Stimulated activated naive B cell treated with anti-CD40 and anti-IgM and Interleukin-4, amounts not matched to agents 10 μg/mL and 1 μg/mL and 100 μg/mL, for 72 hours (primary cell): ENCODE measurements around the gene NFE2L2.
A peak's percentile ranks its signal among the peaks of the same experiment; 100 is the strongest.

ENCODE experiments used
- ATAC-seq, 2 donors: fragments of 150-1000 bp; cut with Tn5 transposase; replicated peaks; 2 replicates each; pipeline ENCODE4 v1.10.0; 2021; ENCODE audit warnings: moderate library complexity in 1 of 2
- DNase-seq: peaks from one replicate; pipeline ENCODE4 v3.0.0; 2021
- H3K27ac Mint-ChIP-seq: one replicate; pipeline ENCODE4 v1.8.0; 2022; ENCODE audit warnings: mild to moderate bottlenecking, mixed read lengths
- H3K27me3 Mint-ChIP-seq, 2 donors: one replicate each; pipeline ENCODE4 v1.8.0; 2022; ENCODE audit warnings: mixed read lengths in 2 of 2
- H3K36me3 Mint-ChIP-seq, 2 donors: one replicate each; pipeline ENCODE4 v1.8.0; 2022; ENCODE audit warnings: mixed read lengths in 2 of 2, mild to moderate bottlenecking in 1 of 2
- H3K4me1 Mint-ChIP-seq, 2 donors: one replicate each; pipeline ENCODE4 v1.8.0; 2022; ENCODE audit warnings: mixed read lengths in 2 of 2, mild to moderate bottlenecking in 1 of 2
- H3K4me3 Mint-ChIP-seq, 2 donors: one replicate each; pipeline ENCODE4 v1.8.0; 2022; ENCODE audit warnings: mild to moderate bottlenecking in 2 of 2, mixed read lengths in 2 of 2, moderate library complexity in 1 of 2
- H3K9me3 Mint-ChIP-seq, 2 donors: one replicate each; pipeline ENCODE4 v1.8.0; 2022; ENCODE audit warnings: mixed read lengths in 2 of 2, mild to moderate bottlenecking in 1 of 2

NFE2L2 gene

DNA sequence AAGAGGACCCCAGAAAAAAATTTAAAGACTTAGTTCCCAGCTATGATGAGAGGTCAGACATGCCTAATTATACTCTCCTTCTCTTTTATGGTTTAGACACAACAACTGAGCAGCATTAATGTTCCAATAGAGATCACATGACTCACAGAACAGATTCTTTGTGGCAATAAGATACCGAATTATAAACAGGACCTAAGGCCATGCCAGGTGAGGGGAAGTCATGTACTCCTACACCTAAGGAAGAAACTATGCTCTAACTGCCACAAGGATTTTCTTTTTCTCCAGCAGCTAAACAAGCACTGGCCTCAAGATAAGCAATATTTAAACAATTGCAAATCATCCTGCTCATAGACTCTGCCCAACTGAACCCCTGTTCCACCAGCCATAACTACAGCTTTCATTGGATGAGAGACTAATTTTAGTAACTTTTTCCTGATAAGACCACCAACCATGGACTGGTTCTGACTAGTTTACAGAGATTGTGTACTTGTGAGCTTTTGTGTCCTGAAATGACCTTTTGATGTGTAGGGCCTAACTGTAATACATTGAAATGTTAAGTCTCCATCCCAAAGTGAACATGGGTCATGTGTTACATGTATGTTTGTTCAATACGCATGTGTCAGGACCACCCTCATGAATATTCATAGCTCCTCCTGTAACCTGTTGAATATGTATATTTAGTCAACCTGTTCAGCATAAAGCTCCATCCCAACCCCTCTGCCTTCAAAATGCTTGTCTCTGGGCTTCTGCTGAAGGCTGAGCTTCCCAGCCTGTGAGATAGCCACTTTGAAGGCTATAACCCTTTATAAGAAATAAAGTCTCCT, 21.6 kb upstream of the NFE2L2 start:
- peaks cover 29 to 53% of the 10 kb centered on the region in 2 donors for H3K4me1 Mint-ChIP-seq
- H3K9me3 Mint-ChIP-seq: no peaks in the 10 kb centered on the region
- no peaks in the 10 kb centered on the region for H3K36me3 Mint-ChIP-seq
- ATAC-seq (no peak), DNase-seq (no peak)
- H3K27me3 Mint-ChIP-seq: no peaks in the 10 kb centered on the region
- H3K4me3 Mint-ChIP-seq: no peak overlapping the region
- peak overlapping the region; percentile 44 for H3K27ac Mint-ChIP-seq

DNA sequence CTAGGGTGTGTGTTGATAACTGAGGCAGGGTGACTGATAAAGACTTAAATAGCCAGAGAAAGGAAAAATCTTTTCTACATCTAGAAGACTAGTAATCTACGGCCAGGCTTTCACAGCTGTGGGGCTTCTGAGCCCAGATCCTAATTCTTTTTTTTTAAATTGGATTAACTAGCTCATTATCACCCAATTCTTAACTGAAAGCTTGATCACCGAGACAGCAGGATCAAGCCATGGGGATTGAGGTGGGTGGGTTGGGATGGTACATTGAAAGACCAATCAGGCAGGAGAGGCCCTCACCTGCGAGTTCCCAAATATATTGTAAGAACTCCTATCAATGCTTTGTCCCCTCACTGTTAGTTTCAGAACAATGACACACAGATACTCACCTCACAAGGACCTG, 20.0 kb upstream of the NFE2L2 start:
- H3K36me3 Mint-ChIP-seq: no peaks in the 10 kb centered on the region
- H3K4me1 Mint-ChIP-seq: peaks cover 28 to 52% of the 10 kb centered on the region in 2 donors
- ATAC-seq (no peak), DNase-seq (no peak)
- H3K27me3 Mint-ChIP-seq: no peaks in the 10 kb centered on the region
- H3K27ac Mint-ChIP-seq: no peak overlapping the region
- H3K4me3 Mint-ChIP-seq: no peak overlapping the region
- no peaks in the 10 kb centered on the region for H3K9me3 Mint-ChIP-seq

DNA sequence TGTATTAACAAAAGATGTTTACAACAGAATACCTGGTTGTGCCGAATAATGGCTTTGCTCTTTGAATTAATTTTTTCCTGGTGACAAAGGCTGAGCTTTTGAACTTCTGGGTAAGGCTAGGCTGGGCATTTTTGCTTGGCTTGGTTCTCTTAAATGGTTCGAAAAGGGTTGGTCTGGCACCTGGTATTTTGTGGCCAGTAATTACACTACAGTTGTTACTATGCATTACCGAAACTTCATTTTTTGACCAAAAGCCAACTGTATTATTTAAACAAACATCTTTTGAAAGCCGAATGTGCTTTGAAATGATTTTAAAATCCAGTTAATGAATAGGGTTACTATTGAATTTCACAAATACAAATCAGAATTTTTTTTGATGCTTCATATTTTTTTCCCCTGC, 19.4 kb upstream of the NFE2L2 start:
- no peak for DNase-seq
- H3K36me3 Mint-ChIP-seq: no peaks in the 10 kb centered on the region
- H3K27ac Mint-ChIP-seq: no peak overlapping the region
- H3K27me3 Mint-ChIP-seq: no peaks in the 10 kb centered on the region
- peaks cover 28 to 52% of the 10 kb centered on the region in 2 donors for H3K4me1 Mint-ChIP-seq
- no peaks in the 10 kb centered on the region for H3K9me3 Mint-ChIP-seq
- ATAC-seq: no peak
- H3K4me3 Mint-ChIP-seq: no peak overlapping the region

DNA sequence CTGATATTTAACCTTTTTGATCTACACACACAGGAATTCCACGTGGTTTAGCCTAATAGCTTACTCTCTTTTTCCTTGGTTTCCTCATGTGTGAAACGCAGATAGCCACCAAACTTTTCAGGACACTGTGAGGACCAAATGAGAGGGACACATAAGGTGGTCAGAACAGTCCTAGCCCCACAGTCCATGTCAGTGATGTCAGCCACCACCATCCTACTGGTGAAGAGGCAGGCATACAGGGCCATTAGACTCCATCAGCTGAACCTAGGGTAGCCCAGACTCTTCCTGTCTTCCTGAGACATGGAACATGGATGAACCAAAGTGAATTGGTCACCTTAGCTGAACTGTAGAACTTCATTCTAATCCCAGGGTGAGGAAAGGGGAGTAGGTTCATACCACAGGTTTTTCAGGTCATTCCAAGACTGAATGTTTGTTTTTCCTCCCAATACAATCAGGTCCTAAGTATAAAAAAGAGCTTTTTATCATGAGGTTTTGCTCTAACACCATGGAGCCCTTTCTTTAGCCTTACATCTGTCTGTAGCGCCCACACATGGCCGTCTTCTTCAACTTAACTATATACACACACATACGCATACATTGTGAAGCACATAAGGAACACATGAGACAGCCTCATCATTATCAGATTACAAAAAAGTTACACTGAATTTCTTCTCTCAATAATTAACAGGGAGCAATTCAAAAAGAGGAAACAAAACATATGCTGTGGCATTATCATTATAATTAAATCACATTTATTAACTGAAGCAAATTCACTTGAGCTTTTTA, 18.5 kb upstream of the NFE2L2 start:
- Mint-ChIP-seq H3K4me3 (no peak overlapping the region), H3K4me1 (peaks cover 28 to 52% of the 10 kb centered on the region in 2 donors), H3K27me3 (no peaks in the 10 kb centered on the region), H3K27ac (peak overlapping the region; percentile 5), H3K36me3 (no peaks in the 10 kb centered on the region), H3K9me3 (no peaks in the 10 kb centered on the region)
- ATAC-seq (no peak), DNase-seq (no peak)

DNA sequence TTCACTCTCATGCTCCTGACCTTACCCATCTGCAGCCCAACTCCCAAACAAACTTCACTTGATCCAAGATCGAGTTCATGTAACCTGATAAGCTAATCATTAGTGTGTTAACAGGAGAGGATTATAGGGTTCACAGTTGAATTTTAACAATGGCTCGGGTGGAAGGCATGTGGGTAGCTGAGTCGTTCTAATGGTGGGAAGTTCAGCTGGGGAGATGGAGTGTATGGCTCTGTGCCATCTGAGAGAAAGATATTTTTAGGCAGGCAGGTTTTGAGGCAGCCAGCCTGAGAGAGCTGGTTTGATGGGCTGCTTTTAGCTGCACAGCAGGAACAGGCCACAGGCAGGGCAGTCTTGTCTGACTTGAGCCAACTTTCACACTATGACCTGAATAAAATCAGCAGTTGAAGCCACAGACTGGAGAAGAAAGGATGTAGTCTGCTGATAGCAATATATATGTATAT, 17.7 kb upstream of the NFE2L2 start:
- no peaks in the 10 kb centered on the region for H3K27me3 Mint-ChIP-seq
- peaks cover 28 to 52% of the 10 kb centered on the region in 2 donors for H3K4me1 Mint-ChIP-seq
- DNase-seq (no peak), ATAC-seq (peak in 1 of 2 donors; percentile 5)
- H3K4me3 Mint-ChIP-seq: peak overlapping the region in 1 of 2 donors; percentile 9
- H3K27ac Mint-ChIP-seq: peak overlapping the region; percentile 89
- no peaks in the 10 kb centered on the region for H3K36me3 Mint-ChIP-seq
- no peaks in the 10 kb centered on the region for H3K9me3 Mint-ChIP-seq

DNA sequence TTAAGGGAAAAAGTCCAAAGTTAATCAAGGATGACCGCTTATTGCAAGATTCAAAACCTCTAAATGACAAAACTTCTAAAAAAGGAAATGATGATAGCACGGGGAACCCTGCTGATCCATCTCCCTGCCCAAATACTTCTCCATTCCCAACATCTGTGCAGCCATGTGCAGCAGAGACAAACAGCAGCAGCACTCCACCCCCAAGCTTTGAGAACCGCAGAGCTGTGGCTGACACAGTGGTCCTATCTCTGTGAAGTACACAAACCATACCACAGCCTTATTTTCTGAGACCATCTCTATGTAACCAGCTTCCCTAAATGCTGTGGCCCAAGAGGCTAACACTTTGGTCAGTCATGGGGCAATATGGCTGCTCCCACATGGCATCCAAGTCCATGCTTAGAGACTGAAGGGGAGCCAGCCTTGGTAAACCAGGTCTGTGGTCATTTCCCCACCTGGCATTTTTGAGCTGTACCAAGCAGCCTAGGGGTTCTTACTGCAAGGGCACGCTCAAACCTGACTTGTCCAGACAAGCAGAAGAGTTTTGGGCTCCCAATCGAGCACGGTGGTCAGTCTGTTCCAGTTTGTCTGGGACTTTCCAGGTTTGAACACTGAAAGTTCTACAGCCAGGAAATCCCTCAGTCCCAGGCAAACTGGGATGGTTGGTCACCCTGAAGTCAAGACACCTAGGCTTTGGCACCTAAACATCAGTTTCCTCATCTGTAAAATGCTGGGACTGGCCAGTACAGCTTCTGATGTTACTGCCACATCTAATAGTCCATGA, 17.1 kb upstream of the NFE2L2 start:
- H3K4me3 Mint-ChIP-seq: peak overlapping the region; percentile 6 to 39
- ATAC-seq: peak; percentile 94

DNA sequence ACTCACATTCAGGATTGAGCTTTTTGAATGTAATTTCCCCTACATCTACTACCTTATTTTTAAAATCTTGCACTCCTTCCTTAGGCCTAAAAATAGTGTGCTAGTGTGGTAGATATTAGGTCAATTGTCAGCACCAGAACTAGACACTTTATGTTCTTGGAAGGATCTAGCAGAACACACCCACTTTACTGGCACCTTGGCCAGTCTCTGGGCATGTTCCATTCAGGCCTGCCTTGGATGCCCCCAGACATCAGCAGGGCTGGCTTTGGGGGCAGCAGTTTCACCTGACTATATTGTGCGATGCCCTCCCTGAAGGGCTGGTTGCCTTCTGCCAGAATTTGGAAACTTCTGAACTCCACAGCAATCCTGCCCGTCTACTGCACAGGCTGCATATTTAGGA, 15.3 kb upstream of the NFE2L2 start:
- H3K27ac Mint-ChIP-seq: no peak overlapping the region

More for the DNA sequence above, 17.1 kb upstream of the NFE2L2 start:
- DNase-seq: peak; percentile 63
- Mint-ChIP-seq H3K9me3 (no peaks in the 10 kb centered on the region), H3K36me3 (no peaks in the 10 kb centered on the region), H3K27ac (peak overlapping the region; percentile 89), H3K4me1 (peaks cover 28 to 52% of the 10 kb centered on the region in 2 donors), H3K27me3 (no peaks in the 10 kb centered on the region)

DNA sequence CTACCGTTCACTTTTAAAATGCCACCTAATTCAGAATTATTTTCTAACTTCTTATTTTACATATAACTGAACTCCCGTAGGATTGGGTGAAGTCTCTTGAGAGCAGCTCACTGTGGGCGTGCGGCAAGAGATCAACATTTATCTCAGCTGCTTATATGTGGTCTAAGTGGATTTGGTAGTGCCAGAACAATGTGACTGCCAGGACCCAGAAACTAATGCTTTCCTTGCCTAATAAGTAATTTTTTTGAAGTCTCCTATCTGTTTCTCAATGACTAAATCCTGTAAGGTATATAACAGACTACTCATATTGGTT, 11.2 kb upstream of the NFE2L2 start:
- no peak for DNase-seq
- no peak for ATAC-seq
- Mint-ChIP-seq H3K27me3 (no peaks in the 10 kb centered on the region), H3K27ac (no peak overlapping the region), H3K9me3 (no peaks in the 10 kb centered on the region), H3K4me1 (peaks cover 3 to 12% of the 10 kb centered on the region in 2 donors), H3K36me3 (no peaks in the 10 kb centered on the region), H3K4me3 (no peak overlapping the region)

More for the DNA sequence above, 15.3 kb upstream of the NFE2L2 start:
- H3K4me1 Mint-ChIP-seq: peaks cover 26 to 42% of the 10 kb centered on the region in 2 donors
- H3K36me3 Mint-ChIP-seq: no peaks in the 10 kb centered on the region
- no peak overlapping the region for H3K4me3 Mint-ChIP-seq
- DNase-seq (no peak), ATAC-seq (no peak)
- H3K9me3 Mint-ChIP-seq: no peaks in the 10 kb centered on the region
- no peaks in the 10 kb centered on the region for H3K27me3 Mint-ChIP-seq

DNA sequence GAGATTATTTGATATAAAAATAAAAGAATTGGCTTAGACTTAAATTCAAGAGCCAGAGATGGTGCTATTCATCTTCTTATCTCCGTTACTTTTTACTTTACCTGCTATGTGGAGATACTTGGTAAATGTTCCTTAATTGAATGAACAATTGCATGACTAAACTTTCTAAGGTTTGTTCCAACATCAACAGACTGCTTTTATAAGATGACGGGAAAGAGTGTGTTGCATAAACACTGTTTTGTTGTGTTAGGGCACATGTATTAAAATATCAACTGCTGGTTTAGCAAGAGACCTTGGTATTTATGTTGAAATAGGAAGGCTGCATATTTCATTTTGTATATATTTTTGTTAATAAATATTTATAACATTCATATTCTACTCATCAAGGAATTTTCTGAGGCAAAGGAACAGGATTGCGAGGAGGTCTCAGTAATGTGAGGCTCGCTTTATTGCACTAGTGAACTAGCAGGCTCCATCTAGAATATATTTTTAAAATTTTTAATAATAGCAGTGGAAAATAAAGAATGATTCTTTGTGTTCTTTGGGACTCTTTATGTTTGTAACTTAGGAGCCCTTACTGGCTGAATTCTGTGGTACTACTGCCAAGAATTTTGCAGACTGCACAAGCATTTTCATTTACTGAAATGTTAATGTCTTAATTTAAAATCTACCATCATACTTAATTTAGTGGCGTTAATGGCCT, 10.7 kb upstream of the NFE2L2 start:
- no peak for ATAC-seq
- no peak overlapping the region for H3K27ac Mint-ChIP-seq
- no peaks in the 10 kb centered on the region for H3K27me3 Mint-ChIP-seq
- H3K4me1 Mint-ChIP-seq: peaks cover 0 to 7% of the 10 kb centered on the region in 2 donors
- DNase-seq: no peak
- no peaks in the 10 kb centered on the region for H3K9me3 Mint-ChIP-seq
- no peak overlapping the region for H3K4me3 Mint-ChIP-seq
- H3K36me3 Mint-ChIP-seq: no peaks in the 10 kb centered on the region

DNA sequence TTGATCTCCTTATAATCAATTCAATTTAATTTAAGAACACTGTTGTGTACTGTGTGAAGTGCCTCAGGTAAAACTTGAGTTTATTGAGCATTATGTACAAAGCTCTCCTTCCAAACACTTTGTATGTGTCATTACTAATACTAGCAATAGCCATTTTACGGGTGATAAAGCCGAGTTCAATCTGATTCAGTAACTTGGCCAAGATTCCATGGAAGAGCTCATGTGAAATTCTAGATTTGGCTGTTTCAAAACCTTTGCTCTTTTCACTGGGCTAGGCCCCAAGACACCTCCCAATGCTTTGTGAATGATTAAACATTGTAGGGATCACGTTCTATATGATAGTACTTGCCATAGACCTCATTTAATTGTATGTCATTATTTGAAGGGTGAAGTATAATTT, 8.9 kb upstream of the NFE2L2 start:
- Mint-ChIP-seq H3K9me3 (no peaks in the 10 kb centered on the region), H3K27me3 (no peaks in the 10 kb centered on the region), H3K36me3 (no peaks in the 10 kb centered on the region), H3K27ac (no peak overlapping the region), H3K4me3 (no peak overlapping the region), H3K4me1 (no peaks in the 10 kb centered on the region)
- DNase-seq: no peak
- ATAC-seq: no peak

DNA sequence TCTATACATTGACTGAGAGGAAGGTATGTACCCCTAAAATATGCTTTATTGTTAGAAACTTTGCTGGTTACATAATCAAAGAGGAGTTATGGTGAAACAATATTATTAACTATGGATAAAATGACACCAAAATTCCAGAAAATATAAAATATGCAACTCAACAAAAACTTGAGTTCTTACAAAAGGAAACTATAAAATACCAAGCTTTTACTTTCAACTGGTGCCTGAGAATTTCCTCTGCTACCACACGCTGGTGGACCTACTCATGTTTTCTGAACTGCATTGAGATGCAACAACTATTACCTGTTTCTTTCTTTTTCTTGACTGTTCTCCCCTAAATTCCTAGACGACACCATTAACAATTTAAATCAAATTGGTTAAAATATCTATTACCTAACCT, 8.2 kb upstream of the NFE2L2 start:
- H3K27ac Mint-ChIP-seq: no peak overlapping the region
- no peaks in the 10 kb centered on the region for H3K36me3 Mint-ChIP-seq
- ATAC-seq: no peak
- peaks cover 0 to under 1% of the 10 kb centered on the region in 2 donors for H3K4me1 Mint-ChIP-seq
- H3K9me3 Mint-ChIP-seq: no peaks in the 10 kb centered on the region
- H3K27me3 Mint-ChIP-seq: no peaks in the 10 kb centered on the region
- no peak overlapping the region for H3K4me3 Mint-ChIP-seq
- no peak for DNase-seq

DNA sequence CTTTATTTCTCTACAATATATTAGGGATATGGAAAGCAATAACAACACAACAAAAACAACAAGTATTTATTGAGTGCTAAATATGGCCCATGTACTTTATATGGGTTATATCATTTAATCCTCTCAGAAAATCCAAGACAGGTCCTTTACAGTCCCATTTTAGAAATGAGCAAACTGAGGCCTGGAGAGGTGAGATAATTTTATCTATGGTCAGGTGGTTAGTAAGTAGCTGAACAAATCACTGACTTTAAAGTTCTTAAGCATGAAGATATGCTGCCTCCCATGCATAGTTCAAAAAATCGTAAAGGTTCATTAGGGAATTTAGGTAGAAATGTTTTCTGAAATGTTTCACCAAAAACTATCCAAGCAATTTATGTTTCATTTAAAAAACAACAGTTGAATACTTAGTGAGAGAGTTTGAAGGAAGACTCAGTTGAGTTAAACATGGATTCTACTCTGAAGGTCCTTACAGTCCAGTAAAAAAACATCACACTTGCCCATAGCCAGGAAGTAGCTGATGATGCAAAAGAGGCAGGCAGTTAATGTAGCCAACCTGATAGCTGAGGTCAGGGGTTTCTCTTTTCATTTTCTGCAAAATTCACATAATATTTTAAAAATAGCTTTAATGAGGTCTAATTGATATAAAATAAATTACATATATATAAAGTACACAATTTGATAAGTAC, 7.6 kb upstream of the NFE2L2 start:
- Mint-ChIP-seq H3K36me3 (no peaks in the 10 kb centered on the region), H3K27me3 (no peaks in the 10 kb centered on the region), H3K9me3 (no peaks in the 10 kb centered on the region), H3K4me1 (peaks cover 3 to 6% of the 10 kb centered on the region in 2 donors), H3K27ac (no peak overlapping the region), H3K4me3 (no peak overlapping the region)
- DNase-seq (no peak), ATAC-seq (no peak)

DNA sequence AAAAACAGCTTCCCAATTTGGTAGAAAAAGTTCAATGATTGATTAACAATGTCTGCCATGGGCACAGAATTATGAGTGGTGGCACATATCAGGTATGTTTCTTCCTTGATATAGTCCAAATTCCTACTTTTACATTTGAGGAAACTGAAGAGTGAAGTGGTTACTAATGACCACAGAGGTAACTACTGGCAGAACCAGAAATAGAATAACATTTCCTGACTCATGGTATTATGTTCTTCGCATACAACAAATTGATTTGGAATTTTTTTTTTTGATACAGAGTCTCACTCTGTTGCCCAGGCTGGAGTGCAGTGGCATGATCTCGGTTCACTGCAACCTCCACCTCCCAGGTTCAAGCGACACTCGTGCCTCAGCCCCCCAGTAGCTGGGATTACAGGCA, 6.0 kb upstream of the NFE2L2 start:
- no peak overlapping the region for H3K27ac Mint-ChIP-seq
- no peak for ATAC-seq
- H3K4me3 Mint-ChIP-seq: no peak overlapping the region
- no peaks in the 10 kb centered on the region for H3K9me3 Mint-ChIP-seq
- H3K4me1 Mint-ChIP-seq: peaks cover 13 to 20% of the 10 kb centered on the region in 2 donors
- no peaks in the 10 kb centered on the region for H3K27me3 Mint-ChIP-seq
- no peaks in the 10 kb centered on the region for H3K36me3 Mint-ChIP-seq
- no peak for DNase-seq
